NCI-H748 treated with DMSO at 0.1 percent for 48 hours (cell line): ENCODE results near the gene MOK.

Experiments used
- DNase-seq: peaks from one replicate; lab custom pipeline; 2025; lab: John Stamatoyannopoulos, UW

The MOK gene

GRCh38 chr14:102205560-102205959 lies 99.4 kb downstream of the MOK start:
- no peak for DNase-seq

DNA sequence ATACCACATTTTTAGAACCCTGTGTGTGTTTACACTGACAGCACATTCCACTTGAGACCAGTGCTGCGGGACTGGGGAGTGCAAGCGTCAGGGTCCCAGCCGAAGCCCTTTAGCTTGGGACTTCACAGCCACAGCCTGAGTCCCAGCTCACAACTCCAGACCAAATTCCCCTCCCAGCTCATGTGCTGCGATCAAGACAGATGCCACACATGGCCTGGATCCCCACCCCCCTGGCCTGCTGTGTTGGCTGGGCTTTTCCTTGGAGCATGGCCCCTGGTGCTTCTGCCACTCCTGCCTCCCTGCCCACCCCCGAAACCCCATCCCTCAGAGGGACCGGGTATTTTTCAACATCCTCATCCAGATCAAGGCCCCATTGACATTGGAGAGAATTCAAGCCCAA lies 101.6 kb downstream of the MOK start:
- DNase-seq, result no peak

- no peak for DNase-seq
These were observed 102.0 kb downstream of the MOK start for GRCh38 chr14:102202944-102203343.

- no peak for DNase-seq
These were observed 103.2 kb downstream of the MOK start for GRCh38 chr14:102201776-102202175.

GRCh38 chr14:102201353-102201738 lies 103.6 kb downstream of the MOK start:
- DNase-seq, result no peak

DNA sequence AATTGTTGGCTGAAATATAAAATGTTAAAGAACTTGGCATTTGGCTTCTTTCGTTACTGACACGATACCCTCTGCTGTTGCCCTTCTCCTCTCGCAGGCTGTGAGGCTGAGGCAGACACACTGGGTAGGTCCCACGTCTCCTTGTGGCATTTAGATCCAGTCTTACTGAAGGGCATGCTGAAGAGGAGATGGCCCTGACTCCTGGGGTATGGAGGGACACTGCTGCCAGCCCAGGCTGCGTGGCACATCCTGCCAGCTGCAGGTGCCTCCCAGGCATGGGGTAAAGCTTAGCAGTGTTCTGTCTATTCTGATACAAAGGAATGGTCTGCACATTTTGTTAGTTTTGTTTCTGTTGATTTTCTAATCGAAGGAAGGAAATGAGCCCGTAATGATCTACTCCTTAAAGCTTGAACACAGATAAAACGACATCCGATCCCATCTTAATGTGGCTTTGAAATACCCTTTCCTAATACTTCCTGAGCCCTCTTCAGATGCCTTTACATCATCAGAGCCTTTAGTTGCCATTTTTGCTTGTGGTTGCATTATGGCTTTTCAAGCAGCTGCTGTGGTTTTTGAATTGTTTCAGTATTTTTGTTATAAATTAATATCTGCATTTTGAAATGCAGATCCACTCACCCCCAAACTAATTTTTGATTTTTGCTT lies 104.1 kb downstream of the MOK start:
- DNase-seq, result no peak

- no peak for DNase-seq
These were observed 107.6 kb downstream of the MOK start for GRCh38 chr14:102197317-102197853.

- DNase-seq, result no peak
These were observed 108.1 kb downstream of the MOK start for GRCh38 chr14:102196902-102197230.

DNA sequence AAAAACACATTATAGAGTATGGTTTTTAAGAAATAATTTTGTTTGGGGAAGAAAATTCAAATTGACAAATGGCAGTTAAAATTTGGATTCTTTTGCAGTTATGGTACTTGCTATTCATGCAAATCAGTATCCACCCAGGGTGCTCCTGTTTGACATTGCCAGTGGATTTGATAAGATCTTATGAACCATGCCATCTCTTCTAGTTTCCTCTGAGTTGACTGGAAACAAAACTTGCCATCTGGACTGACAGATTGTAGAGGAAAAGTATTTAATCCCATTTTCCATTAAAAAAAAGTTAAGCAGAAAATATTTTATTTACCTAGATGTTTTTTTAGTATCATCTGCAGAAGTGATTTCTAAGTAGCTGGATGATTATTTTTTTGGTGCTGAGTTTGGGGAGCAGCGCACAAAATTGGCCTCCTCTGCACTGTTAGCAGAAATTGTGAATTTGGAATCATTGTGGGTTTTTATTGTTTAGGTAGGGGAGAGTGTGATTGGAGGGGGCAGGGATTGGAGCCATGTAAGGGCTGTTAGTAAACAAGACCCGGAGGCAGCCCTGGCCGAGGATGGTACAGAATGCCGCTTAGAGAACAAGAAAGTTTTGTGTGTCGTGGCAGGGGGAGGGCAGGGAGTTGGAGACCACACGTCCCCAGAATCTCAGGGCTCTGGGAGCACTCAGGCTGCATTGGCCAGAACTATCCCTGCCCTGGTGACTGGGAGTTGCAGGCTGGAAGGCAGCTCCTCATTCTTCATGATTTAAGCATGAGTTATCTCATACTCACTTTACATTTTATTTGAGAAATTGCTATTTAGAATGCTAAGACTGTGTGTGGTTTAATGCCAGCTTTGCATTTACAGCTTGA lies 108.7 kb downstream of the MOK start:
- DNase-seq, result no peak

DNA sequence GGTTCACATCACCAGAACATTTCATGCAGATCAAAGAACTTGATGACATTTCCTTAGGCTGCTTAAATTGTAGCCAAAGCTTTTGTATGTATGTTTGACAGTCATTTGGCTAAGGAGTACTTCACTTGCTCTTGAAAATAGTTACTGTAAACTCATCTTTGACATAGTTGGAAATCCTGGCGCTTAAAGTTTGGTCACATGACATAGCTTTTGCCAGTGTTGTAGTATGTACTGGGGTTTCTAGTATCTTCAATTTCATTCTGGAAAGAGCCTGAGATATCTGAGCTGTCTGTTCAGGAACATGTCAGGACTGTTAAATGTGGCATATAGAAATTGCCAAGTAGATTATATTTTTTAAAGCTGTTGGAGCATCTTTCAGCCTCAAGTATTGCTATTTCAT lies 109.5 kb downstream of the MOK start:
- no peak for DNase-seq

DNA sequence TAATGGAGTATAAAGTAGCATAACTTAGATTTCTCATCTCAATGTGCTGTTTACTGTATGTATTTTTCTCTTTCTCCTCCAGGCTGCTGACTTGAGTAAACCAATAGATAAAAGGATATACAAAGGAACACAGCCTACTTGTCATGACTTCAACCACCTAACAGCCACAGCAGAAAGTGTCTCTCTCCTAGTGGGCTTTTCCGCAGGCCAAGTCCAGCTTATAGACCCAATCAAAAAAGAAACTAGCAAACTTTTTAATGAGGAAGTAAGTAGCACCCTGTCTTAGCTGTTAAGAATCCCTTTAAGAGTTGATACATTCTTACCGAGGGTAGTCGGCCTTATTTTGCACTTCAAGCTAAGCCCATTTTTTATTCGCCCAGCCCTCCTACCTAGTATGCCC lies 110.1 kb downstream of the MOK start:
- no peak for DNase-seq

- DNase-seq, result no peak
These were observed 112.0 kb downstream of the MOK start for GRCh38 chr14:102192840-102193502.

GRCh38 chr14:102189874-102190273 lies 115.1 kb downstream of the MOK start:
- DNase-seq, result no peak

DNA sequence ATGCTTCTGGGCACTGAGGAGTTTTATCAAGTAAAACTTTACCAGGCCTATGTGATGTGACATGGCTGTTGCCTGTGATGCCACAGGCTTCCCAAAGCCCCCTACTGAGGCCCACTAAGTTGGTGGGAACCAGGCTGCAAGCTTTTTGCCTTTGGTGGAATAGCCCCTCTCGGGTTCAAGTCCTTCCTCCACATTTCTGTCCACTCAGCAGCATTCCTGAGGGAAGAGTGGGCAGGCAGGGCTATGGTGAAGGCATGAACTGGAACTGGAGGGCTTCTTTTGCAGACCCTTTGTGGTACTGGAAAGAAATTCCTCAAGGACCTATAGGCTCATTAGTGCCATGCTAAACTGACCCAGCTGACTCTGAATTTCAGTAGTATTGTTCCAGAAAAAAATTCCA lies 116.8 kb downstream of the MOK start:
- no peak for DNase-seq

DNA sequence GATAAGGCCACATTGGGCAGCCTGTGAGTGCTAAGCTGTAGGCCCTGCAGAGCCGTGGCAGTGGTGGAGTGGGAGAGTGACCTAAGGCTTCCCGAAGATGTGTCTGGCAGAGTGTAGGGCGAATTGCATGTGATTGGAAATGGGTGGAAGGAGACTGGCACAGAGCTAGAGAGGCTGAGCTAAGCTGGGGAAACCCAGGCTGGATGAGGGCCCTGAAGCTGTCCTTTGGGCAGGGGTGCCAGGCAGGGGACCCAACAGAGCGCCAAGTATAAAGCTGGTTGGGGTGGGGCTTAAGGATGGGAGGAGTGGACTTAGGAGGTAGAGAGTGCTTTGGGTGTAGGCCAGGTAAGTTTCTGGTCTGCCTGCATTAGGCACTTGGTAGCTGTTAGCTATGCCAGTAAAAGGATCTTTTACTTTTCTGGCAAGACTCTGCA lies 117.4 kb downstream of the MOK start:
- no peak for DNase-seq

GRCh38 chr14:102187044-102187443 lies 117.9 kb downstream of the MOK start:
- no peak for DNase-seq

DNA sequence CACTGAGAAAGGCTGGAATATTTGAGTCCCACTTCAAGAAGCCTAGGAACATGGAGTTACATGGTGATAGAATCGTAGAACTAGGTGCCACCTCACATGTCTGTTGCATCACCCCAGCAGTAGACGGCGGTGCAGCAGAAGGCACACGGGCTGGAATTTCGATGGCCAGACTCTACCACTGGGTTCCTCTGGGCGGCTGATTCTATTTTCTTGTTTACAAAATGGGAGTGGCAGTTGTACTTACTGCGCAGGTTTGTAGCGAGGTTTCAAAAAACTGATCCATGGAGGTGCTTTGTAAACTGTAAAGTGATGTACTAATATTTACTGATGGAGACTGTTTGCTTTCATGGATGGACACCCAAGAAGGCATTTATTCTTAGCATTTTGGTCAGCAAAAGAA lies 119.6 kb downstream of the MOK start:
- peak; percentile 88 for DNase-seq

GRCh38 chr14:102184316-102185035 lies 120.5 kb downstream of the MOK start:
- DNase-seq, result no peak

DNA sequence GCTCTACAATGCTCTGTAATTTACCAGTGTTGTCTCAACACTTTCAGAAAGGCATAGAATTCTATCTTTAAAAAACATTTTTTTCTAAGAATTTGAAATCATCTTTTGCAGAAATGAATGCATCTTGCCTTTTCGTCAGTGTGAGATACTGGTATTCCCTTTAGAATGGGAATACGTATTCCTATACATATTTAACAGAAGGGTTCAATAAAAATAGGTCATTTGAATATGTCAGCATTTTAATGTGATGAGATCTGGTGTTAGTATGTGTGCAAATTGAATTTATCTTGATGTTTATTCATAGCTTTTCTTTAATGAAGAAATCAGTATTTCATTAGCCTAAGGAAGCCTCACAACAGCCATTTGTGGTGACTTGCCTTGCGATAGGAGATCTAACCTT lies 121.1 kb downstream of the MOK start:
- no peak for DNase-seq

- no peak for DNase-seq
These were observed 121.9 kb downstream of the MOK start for GRCh38 chr14:102182936-102183619.

GRCh38 chr14:102182190-102182589 lies 122.8 kb downstream of the MOK start:
- no peak for DNase-seq

GRCh38 chr14:102181187-102181586 lies 123.8 kb downstream of the MOK start:
- no peak for DNase-seq
